H9 (cell line): Measurements from ENCODE around the gene G6PC1. TPM values are rescaled to one million over a fixed set of nuclear protein-coding genes. Genes with fewer than 3 reads are reported as not detected.
"Not testable (repeated sequence)": the region's sequence is repeated elsewhere in the genome, so short reads cannot be mapped to it uniquely, and the experiment has no call there.

Experiments
- DNase-seq: peaks from one replicate; pipeline ENCODE4 v3.0.0-alpha.2; 2017
- H2AFZ ChIP-seq: one replicate; pipeline ENCODE4 v1.6.1; 2013; ENCODE audit warnings: mild to moderate bottlenecking, low read length, control low read depth, moderate library complexity
- H2AK5ac ChIP-seq: 2 replicates; pipeline ENCODE4 v1.6.1; 2013; ENCODE audit warnings: low read length, control low read depth, mixed read lengths; ENCODE audit not compliant: insufficient read length
- H2BK120ac ChIP-seq: one replicate; pipeline ENCODE4 v1.6.1; 2013; ENCODE audit warnings: low read depth, mild to moderate bottlenecking, low read length, control low read depth, inconsistent platforms; ENCODE audit not compliant: poor library complexity, severe bottlenecking
- H2BK12ac ChIP-seq: 2 replicates; pipeline ENCODE4 v1.6.1; 2013; ENCODE audit warnings: low read length, control low read depth, mixed read lengths, low read depth; ENCODE audit not compliant: insufficient read length
- H2BK15ac ChIP-seq: 2 replicates; pipeline ENCODE4 v1.6.1; 2013; ENCODE audit warnings: low read depth, low read length, control low read depth
- H2BK20ac ChIP-seq: one replicate; pipeline ENCODE4 v1.6.1; 2013; ENCODE audit warnings: low read depth, mild to moderate bottlenecking, low read length, control low read depth, inconsistent platforms; ENCODE audit not compliant: poor library complexity, severe bottlenecking
- H2BK5ac ChIP-seq: 2 replicates; pipeline ENCODE4 v1.6.1; 2013; ENCODE audit warnings: low read length, control low read depth, mixed read lengths; ENCODE audit not compliant: insufficient read length
- H3K14ac ChIP-seq: 2 replicates; pipeline ENCODE4 v1.6.1; 2013; ENCODE audit warnings: low read length, control low read depth; ENCODE audit not compliant: insufficient read depth
- H3K18ac ChIP-seq: 2 replicates; pipeline ENCODE4 v1.6.1; 2013; ENCODE audit warnings: low read depth, mild to moderate bottlenecking, mixed read lengths, low read length, control low read depth; ENCODE audit not compliant: insufficient read length
- H3K23ac ChIP-seq: 2 replicates; pipeline ENCODE4 v1.6.1; 2013; ENCODE audit warnings: low read length, control low read depth, mixed read lengths, low read depth; ENCODE audit not compliant: insufficient read length
- H3K23me2 ChIP-seq: 2 replicates; pipeline ENCODE4 v1.6.1; 2013; ENCODE audit warnings: low read depth, mild to moderate bottlenecking, mixed read lengths, low read length, control low read depth; ENCODE audit not compliant: insufficient read length, poor library complexity, severe bottlenecking
- H3K27ac ChIP-seq: 2 replicates; pipeline ENCODE4 v1.5.1; 2013; ENCODE audit warnings: low read length, control low read depth, mixed read lengths, low read depth; ENCODE audit not compliant: insufficient read length
- H3K27me3 ChIP-seq: 2 replicates; pipeline ENCODE4 v1.6.1; 2013; ENCODE audit warnings: low read length, control low read depth, inconsistent platforms; ENCODE audit not compliant: insufficient read depth
- H3K4ac ChIP-seq: 2 replicates; pipeline ENCODE4 v1.6.1; 2013; ENCODE audit warnings: low read depth, mild to moderate bottlenecking, control low read depth, inconsistent platforms, low read length, moderate library complexity
- H3K4me1 ChIP-seq: 2 replicates; pipeline ENCODE4 v1.6.1; 2013; ENCODE audit warnings: low read length, control low read depth, inconsistent platforms; ENCODE audit not compliant: insufficient read depth
- H3K4me2 ChIP-seq: 2 replicates; pipeline ENCODE4 v1.6.1; 2013; ENCODE audit warnings: low read length, control low read depth, mixed read lengths; ENCODE audit not compliant: insufficient read length, insufficient read depth
- H3K56ac ChIP-seq: 2 replicates; pipeline ENCODE4 v1.6.1; 2013; ENCODE audit warnings: low read depth, mild to moderate bottlenecking, mixed read lengths, low read length, control low read depth; ENCODE audit not compliant: insufficient read length
- H3K79me1 ChIP-seq: 2 replicates; pipeline ENCODE4 v1.6.1; 2013; ENCODE audit warnings: low read depth, mild to moderate bottlenecking, moderate library complexity, low read length, control low read depth, inconsistent platforms; ENCODE audit not compliant: insufficient read depth, poor library complexity, severe bottlenecking
- H3K79me2 ChIP-seq: 2 replicates; pipeline ENCODE4 v1.6.1; 2013; ENCODE audit warnings: low read length, control low read depth, inconsistent platforms; ENCODE audit not compliant: insufficient read depth
- H3K9ac ChIP-seq: 2 replicates; pipeline ENCODE4 v1.6.1; 2013; ENCODE audit warnings: low read length, control low read depth, mixed read lengths; ENCODE audit not compliant: insufficient read length; ENCODE audit errors: extremely low read depth
- H3K9me3 ChIP-seq: one replicate; pipeline ENCODE4 v1.6.1; 2013; ENCODE audit warnings: low read depth, low read length, inconsistent platforms; ENCODE audit not compliant: control insufficient read depth
- H3T11ph ChIP-seq: one replicate; pipeline ENCODE4 v1.6.1; 2013; ENCODE audit warnings: mild to moderate bottlenecking, low read length, control low read depth, inconsistent platforms
- H4K20me1 ChIP-seq: one replicate; pipeline ENCODE4 v1.6.1; 2013; ENCODE audit not compliant: control insufficient read depth, insufficient read length, insufficient read depth
- H4K5ac ChIP-seq: 2 replicates; pipeline ENCODE4 v1.6.1; 2013; ENCODE audit warnings: low read depth, mild to moderate bottlenecking, mixed read lengths, low read length, control low read depth; ENCODE audit not compliant: insufficient read length
- H4K8ac ChIP-seq: replicated peaks from 2 replicates; pipeline ENCODE4 v1.6.1; 2013; ENCODE audit warnings: low read length, control low read depth, mixed read lengths, low read depth; ENCODE audit not compliant: insufficient read length
- H4K91ac ChIP-seq: 2 replicates; pipeline ENCODE4 v1.6.1; 2013; ENCODE audit warnings: low read depth, mild to moderate bottlenecking, moderate library complexity, mixed read lengths, low read length, control low read depth; ENCODE audit not compliant: insufficient read length
- H3K27ac Mint-ChIP-seq, 3 experiments: 2 replicates in 2 of 3; 3 replicates in 1 of 3; pipeline ENCODE4 v1.8.0; 2020 to 2021; ENCODE audit warnings: mixed read lengths in 3 of 3, mild to moderate bottlenecking in 1 of 3, moderate library complexity in 1 of 3
- H3K27me3 Mint-ChIP-seq: 2 replicates; pipeline ENCODE4 v1.8.0; 2021; ENCODE audit warnings: low read depth, mild to moderate bottlenecking, moderate library complexity, mixed read lengths
- H3K36me3 Mint-ChIP-seq, 3 experiments: 2 replicates in 2 of 3; 3 replicates in 1 of 3; pipeline ENCODE4 v1.8.0; 2020 to 2021; ENCODE audit warnings: low read depth in 3 of 3, mixed read lengths in 3 of 3; ENCODE audit not compliant: insufficient read depth in 1 of 3
- H3K4me1 Mint-ChIP-seq, 2 experiments: 2 replicates each; pipeline ENCODE4 v1.8.0; 2020; ENCODE audit warnings: mixed read lengths in 2 of 2
- H3K4me3 Mint-ChIP-seq, 2 experiments: 2 replicates in 1 of 2; 3 replicates in 1 of 2; pipeline ENCODE4 v1.8.0; 2020 to 2021; ENCODE audit warnings: mild to moderate bottlenecking in 2 of 2, mixed read lengths in 2 of 2, moderate library complexity in 1 of 2
- H3K9me3 Mint-ChIP-seq, 2 experiments: 2 replicates in 1 of 2; 3 replicates in 1 of 2; pipeline ENCODE4 v1.8.0; 2020; ENCODE audit warnings: mild to moderate bottlenecking in 2 of 2, mixed read lengths in 2 of 2, moderate library complexity in 1 of 2
- CTCF ChIP-seq: fragments of 200-600 bp; sonication (generic); conservative IDR thresholded peaks from 3 replicates; pipeline ENCODE4 v1.8.0; 2021; ENCODE audit warnings: antibody characterized with exemption, mild to moderate bottlenecking
- WGBS: extraction: QIAGEN DNeasy Blood & Tissue Kit; methylation state at CpG from one replicate; pipeline ENCODE4 v1.1.7; 2013; ENCODE audit warnings: missing lambda C conversion rate, low lambda C conversion rate, mixed read lengths; ENCODE audit not compliant: insufficient read length; ENCODE audit errors: extremely low coverage; 5-methylcytosine and 5-hydroxymethylcytosine counted together
- total RNA-seq: library from RNA; stranded (reverse); gene quantifications from 2 replicates; pipeline ENCODE4 v1.2.1, GENCODE V29; 2021

The G6PC1 gene
- total RNA-seq, 1 experiment from 2014 or later = not detected

DNA sequence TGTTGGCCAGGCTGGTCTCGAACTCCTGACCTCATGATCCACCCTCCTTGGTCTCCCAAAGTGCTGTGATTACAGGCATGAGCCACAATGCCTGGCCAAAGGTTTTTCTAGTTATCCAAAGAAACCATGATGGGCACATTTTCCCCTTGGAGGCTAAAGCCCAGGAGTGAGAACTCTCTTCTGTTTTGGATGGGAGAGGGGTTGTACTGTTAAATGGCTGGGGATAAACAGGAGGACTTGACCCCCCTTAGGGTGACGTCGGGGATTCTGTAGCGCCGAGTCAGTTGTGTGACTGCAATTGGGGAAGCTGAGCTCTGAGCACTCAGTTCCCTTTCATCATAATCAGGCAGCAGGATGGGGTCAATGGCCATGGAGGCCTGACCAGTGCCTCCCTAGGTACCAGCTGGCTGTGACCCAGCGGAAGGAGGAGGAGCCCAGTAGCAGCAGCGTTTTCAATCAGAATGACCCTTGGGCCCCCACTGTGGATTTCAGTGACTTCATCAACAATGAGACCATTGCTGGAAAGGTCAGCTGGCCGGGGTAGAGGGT is 45.5 kb upstream of the G6PC1 start:
- H3K27me3 Mint-ChIP-seq = no peaks in the 10 kb centered on the region
- Histone ChIP-seq H4K8ac (no peak overlapping the region), H3K4me2 (no peak overlapping the region), H4K20me1 (no peaks in the 10 kb centered on the region), H2BK12ac (no peak overlapping the region), H2AFZ (no peak overlapping the region), H3K79me2 (no peaks in the 10 kb centered on the region), H4K91ac (no peak overlapping the region), H3K79me1 (no peaks in the 10 kb centered on the region), H3K14ac (no peak overlapping the region), H3K23ac (no peak overlapping the region), H3K9ac (no peak overlapping the region), H4K5ac (no peak overlapping the region), H2BK5ac (no peak overlapping the region), H3K27ac (no peak overlapping the region), H3K4ac (no peak overlapping the region), H3T11ph (no peak overlapping the region), H2AK5ac (no peak overlapping the region), H3K23me2 (no peaks in the 10 kb centered on the region), H3K4me1 (no peaks in the 10 kb centered on the region), H2BK120ac (no peak overlapping the region), H3K27me3 (no peaks in the 10 kb centered on the region), H3K56ac (no peak overlapping the region), H3K18ac (no peak overlapping the region), H3K9me3 (no peaks in the 10 kb centered on the region), H2BK20ac (no peak overlapping the region), H2BK15ac (no peak overlapping the region)
- no CpG with 5 or more reads among the region's 8 CpGs for WGBS
- H3K4me1 Mint-ChIP-seq = peaks cover 4 to 8% of the 10 kb centered on the region in 2 experiments; a peak in 2 of 4 replicates
- H3K36me3 Mint-ChIP-seq = no peaks in the 10 kb centered on the region; a peak in 1 of 7 replicates
- no peak overlapping the region for H3K4me3 Mint-ChIP-seq
- H3K27ac Mint-ChIP-seq = peak overlapping the region in 1 of 3 experiments; percentile 25; a peak in 1 of 7 replicates
- TF ChIP-seq CTCF = no peak
- no peak for DNase-seq
- no peaks in the 10 kb centered on the region; a peak in 1 of 5 replicates for H3K9me3 Mint-ChIP-seq

DNA sequence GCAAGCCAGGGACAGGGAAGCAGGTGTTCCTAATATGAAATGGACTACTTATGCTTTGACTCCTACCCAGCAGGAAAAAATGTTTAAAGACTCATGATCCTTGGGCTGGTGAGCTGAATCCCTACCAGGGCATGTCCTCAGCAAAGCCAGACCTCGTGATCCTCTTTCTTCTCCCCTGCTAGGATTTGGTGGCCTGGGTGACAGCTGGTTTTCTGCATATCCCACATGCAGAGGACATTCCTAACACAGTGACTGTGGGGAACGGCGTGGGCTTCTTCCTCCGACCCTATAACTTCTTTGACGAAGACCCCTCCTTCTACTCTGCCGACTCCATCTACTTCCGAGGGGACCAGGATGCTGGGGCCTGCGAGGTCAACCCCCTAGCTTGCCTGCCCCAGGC is 44.5 kb upstream of the G6PC1 start:
- not testable (repeated sequence) for H2BK15ac ChIP-seq, H4K8ac ChIP-seq, H3K23me2 ChIP-seq, H3K9me3 ChIP-seq, H3K27me3 ChIP-seq, H4K20me1 ChIP-seq, H3K4me1 Mint-ChIP-seq, H3K4me2 ChIP-seq, H3K27ac ChIP-seq, H2AK5ac ChIP-seq, H2BK20ac ChIP-seq, H3K4me3 Mint-ChIP-seq, H3K79me1 ChIP-seq, H4K91ac ChIP-seq, H3K9me3 Mint-ChIP-seq, H2AFZ ChIP-seq, H2BK5ac ChIP-seq, H3K18ac ChIP-seq, H2BK12ac ChIP-seq, H3K36me3 Mint-ChIP-seq, H3K23ac ChIP-seq, H3K14ac ChIP-seq, DNase-seq, H3K4ac ChIP-seq, H3K56ac ChIP-seq, H3K9ac ChIP-seq, H3T11ph ChIP-seq, H4K5ac ChIP-seq, H2BK120ac ChIP-seq, H3K4me1 ChIP-seq, H3K27me3 Mint-ChIP-seq, H3K79me2 ChIP-seq
- peak overlapping the region in 1 of 3 experiments; percentile 77; a peak in 1 of 7 replicates for H3K27ac Mint-ChIP-seq
- no CpG with 5 or more reads among the region's 8 CpGs for WGBS
